ENCODE data around the gene POLR3H.
"Not testable (repeated sequence)": the region's sequence is repeated elsewhere in the genome, so short reads cannot be mapped to it uniquely, and the experiment has no call there.

Gene POLR3H

GRCh38 chr22:41543854-41544670 lies at the start of gene POLR3H:
POLR3H (minus strand) TSS chr22:41544470; CDS start chr22:41544101, 369 bp downstream.
- DNase-seq (ENCODE audit: low read depth), result peak; percentile 98

GRCh38 chr22:41593336-41593960 lies 49.2 kb upstream of the POLR3H start:
- not testable (repeated sequence) for DNase-seq (ENCODE audit: low read depth)

- peak; percentile 100 for DNase-seq (ENCODE audit: low read depth)
Observed at GRCh38 chr22:41589391-41590241, 45.3 kb upstream of the POLR3H start, which contains the start of gene PMM1. PMM1 (minus strand) TSS chr22:41589840; CDS start chr22:41589805, 35 bp downstream.

GRCh38 chr22:41587347-41587723 lies 43.1 kb upstream of the POLR3H start:
- DNase-seq (ENCODE audit: low read depth), result no peak

- no peak for DNase-seq (ENCODE audit: low read depth)
Observed at GRCh38 chr22:41585898-41586297, 41.6 kb upstream of the POLR3H start.

GRCh38 chr22:41584881-41585280 lies 40.6 kb upstream of the POLR3H start:
- DNase-seq (ENCODE audit: low read depth), result no peak

- DNase-seq (ENCODE audit: low read depth), result no peak
Observed at GRCh38 chr22:41582694-41583093, 38.4 kb upstream of the POLR3H start.

- no peak for DNase-seq (ENCODE audit: low read depth)
Observed at GRCh38 chr22:41579997-41580355, 35.7 kb upstream of the POLR3H start.

GRCh38 chr22:41579297-41579996 lies 35.2 kb upstream of the POLR3H start:
- DNase-seq (ENCODE audit: low read depth), result no peak

GRCh38 chr22:41578818-41579217 lies 34.5 kb upstream of the POLR3H start:
- no peak for DNase-seq (ENCODE audit: low read depth)

- no peak for DNase-seq (ENCODE audit: low read depth)
Observed at GRCh38 chr22:41578114-41578513, 33.8 kb upstream of the POLR3H start.

GRCh38 chr22:41576877-41577276 lies 32.6 kb upstream of the POLR3H start:
- DNase-seq (ENCODE audit: low read depth), result peak; percentile 24

- no peak for DNase-seq (ENCODE audit: low read depth)
Observed at GRCh38 chr22:41575533-41575932, 31.3 kb upstream of the POLR3H start.

- DNase-seq (ENCODE audit: low read depth), result no peak
Observed at GRCh38 chr22:41574847-41575381, 30.6 kb upstream of the POLR3H start.

- DNase-seq (ENCODE audit: low read depth), result no peak
Observed at GRCh38 chr22:41573677-41574076, 29.4 kb upstream of the POLR3H start.

- not testable (repeated sequence) for DNase-seq (ENCODE audit: low read depth)
Observed at GRCh38 chr22:41572305-41572704, 28.0 kb upstream of the POLR3H start.

GRCh38 chr22:41571786-41572185 lies 27.5 kb upstream of the POLR3H start:
- no peak for DNase-seq (ENCODE audit: low read depth)

GRCh38 chr22:41570221-41570620 lies 26.0 kb upstream of the POLR3H start:
- no peak for DNase-seq (ENCODE audit: low read depth)

- DNase-seq (ENCODE audit: low read depth), result no peak
Observed at GRCh38 chr22:41568811-41569210, 24.5 kb upstream of the POLR3H start.

GRCh38 chr22:41567512-41567768 lies 23.2 kb upstream of the POLR3H start:
- no peak for DNase-seq (ENCODE audit: low read depth)

- peak; percentile 11 for DNase-seq (ENCODE audit: low read depth)
Observed at GRCh38 chr22:41565403-41566054, 21.3 kb upstream of the POLR3H start.
